Panc1 (cell line): ENCODE data around the gene MRPL42. TPM values are rescaled to one million over a fixed set of nuclear protein-coding genes. Genes with fewer than 3 reads are reported as not detected.

Source experiments
- ATAC-seq: fragments of 200-7000 bp; cut with Tn5 transposase; 2 replicates; pipeline ENCODE4 v1.9.1; 2020; ENCODE audit warnings: mild to moderate bottlenecking, moderate library complexity
- BruUV-seq: library from RNA; stranded (reverse); fragments of 400-500 nt; replicated peaks from 2 replicates; lab custom pipeline; 2021; lab: Mats Ljungman, UMichigan
- CTCF ChIA-PET: fragments of 300-600 bp; sonication (Branson Sonifier 250); formaldehyde crosslinking; loops from one replicate; lab custom pipeline; 2022; ENCODE audit warnings: antibody characterized with exemption; lab: Charles Lee
- POLR2A ChIA-PET: fragments of 300-600 bp; sonication (Branson Sonifier 250); formaldehyde crosslinking; loops from one replicate; lab custom pipeline; 2022; ENCODE audit warnings: antibody characterized with exemption; lab: Charles Lee
- DNase-seq: peaks from one replicate; pipeline ENCODE4 v3.0.0-alpha.2; 2010; ENCODE audit warnings: low read depth, low spot score
- H3K27ac ChIP-seq: 2 replicates; pipeline ENCODE4 v1.5.1; 2011; ENCODE audit warnings: mild to moderate bottlenecking, low read length, inconsistent platforms
- H3K27me3 ChIP-seq: fragments of 200-500 bp; sonication (Bioruptor generic); 2 replicates; pipeline ENCODE4 v1.6.0; 2014; ENCODE audit warnings: low read length, inconsistent platforms; ENCODE audit not compliant: control insufficient read depth, insufficient read depth
- H3K36me3 ChIP-seq: fragments of 200-500 bp; sonication (Bioruptor generic); 2 replicates; pipeline ENCODE4 v1.5.1; 2014; ENCODE audit warnings: inconsistent platforms, mild to moderate bottlenecking, low read length, moderate library complexity; ENCODE audit not compliant: control insufficient read depth, insufficient read depth
- H3K4me1 ChIP-seq: 2 replicates; pipeline ENCODE4 v1.5.1; 2011; ENCODE audit warnings: inconsistent platforms, mild to moderate bottlenecking, low read length, moderate library complexity; ENCODE audit not compliant: control insufficient read depth, insufficient read depth
- H3K4me3 ChIP-seq, 2 experiments: 2 replicates each; pipeline ENCODE4 v1.5.1; 2011 to 2012; ENCODE audit warnings: low read depth in 2 of 2, low read length in 2 of 2, mild to moderate bottlenecking in 2 of 2, inconsistent platforms in 1 of 2, moderate library complexity in 1 of 2
- H3K9me3 ChIP-seq: fragments of 200-500 bp; sonication (Bioruptor generic); 2 replicates; pipeline ENCODE4 v1.5.1; 2014; ENCODE audit warnings: low read depth, mild to moderate bottlenecking, inconsistent platforms, low read length, moderate library complexity; ENCODE audit not compliant: control insufficient read depth, insufficient read depth
- POLR2AphosphoS5 ChIP-seq: IDR thresholded peaks from 2 replicates; pipeline ENCODE4 v1.6.1; 2012; ENCODE audit warnings: mild to moderate bottlenecking, low read depth, low read length, moderate library complexity
- SIN3A ChIP-seq: IDR thresholded peaks from 2 replicates; pipeline ENCODE4 v1.6.1; 2012; ENCODE audit warnings: low read depth, mild to moderate bottlenecking, low read length, moderate library complexity, borderline replicate concordance; ENCODE audit not compliant: insufficient read depth
- TCF7L2 ChIP-seq: IDR thresholded peaks from 2 replicates; pipeline ENCODE4 v1.6.1; 2011; ENCODE audit warnings: mild to moderate bottlenecking, low read depth, low read length, inconsistent platforms
- in situ Hi-C: cut with HindIII; loops from 2 replicates; pipeline ENCODE4 v1.10.0; 2016; ENCODE audit warnings: low sequenced_read_pairs, low pct_unique_long_range_greater_than_20kb
- intact Hi-C: fragments of 100-400 bp; cut with micrococcal nuclease; formaldehyde crosslinking; loops from one replicate; pipeline ENCODE4 v1.10.0; 2022; ENCODE audit not compliant: unreplicated experiment
- total RNA-seq: library from RNA; stranded (reverse); gene quantifications from one replicate; pipeline ENCODE4 v1.2.1, GENCODE V29; 2021; ENCODE audit not compliant: unreplicated experiment
- TF ChIP-seq, protein P1 (sequence below): fragments of 450-650 bp; IDR thresholded peaks from 2 replicates; pipeline ENCODE4 v1.5.1; 2017; ENCODE audit warnings: mild to moderate bottlenecking
- TF ChIP-seq, protein P2 (sequence below), 2 experiments: IDR thresholded peaks; 2 replicates each; pipeline ENCODE4 v1.6.1; 2011 to 2012; ENCODE audit warnings: low read depth in 2 of 2, control low read depth in 1 of 2, low read length in 1 of 2, mild to moderate bottlenecking in 1 of 2, moderate library complexity in 1 of 2; ENCODE audit not compliant: insufficient read depth in 1 of 2

The MRPL42 gene
- total RNA-seq, 1 experiment from 2014 or later = 92.4 TPM

DNA sequence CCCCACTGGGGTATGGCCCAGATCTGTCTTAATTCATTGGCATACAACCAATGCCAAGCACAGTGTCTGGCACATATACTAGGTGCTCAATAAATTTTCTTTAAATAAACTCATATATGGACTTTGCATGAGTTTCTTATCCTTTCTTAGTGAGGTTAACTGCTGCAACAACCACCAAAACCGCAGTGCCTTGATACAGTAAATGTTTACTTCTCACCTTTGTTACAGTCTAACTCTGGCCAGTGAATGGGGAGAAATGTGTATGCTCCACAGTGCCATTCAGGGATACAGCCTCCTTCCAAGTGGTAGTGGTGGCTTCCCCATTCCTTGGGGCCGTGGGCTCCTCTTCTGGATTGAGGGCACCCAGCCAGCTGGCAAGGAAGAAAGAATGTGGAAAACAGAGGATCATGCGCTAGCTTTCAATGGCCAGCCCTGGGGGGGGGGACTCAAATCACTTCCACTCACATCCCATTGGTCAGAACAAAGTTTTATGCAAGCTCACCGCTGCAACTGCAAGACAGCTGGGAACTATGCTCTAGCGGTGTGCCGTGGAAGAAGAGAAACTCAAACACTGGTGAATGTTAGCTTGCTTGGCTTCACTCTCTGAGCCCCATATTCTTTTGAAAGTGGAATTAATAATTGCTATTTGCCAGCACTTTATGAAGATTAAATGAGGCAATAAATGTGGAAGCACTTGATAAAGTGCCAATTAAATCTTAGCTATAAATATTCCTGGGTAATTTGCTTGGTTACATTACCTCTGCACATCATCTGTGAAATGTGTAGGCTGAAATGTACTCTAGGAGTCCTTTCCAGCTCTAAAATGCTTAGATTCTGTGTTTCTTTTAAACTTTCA is 54.1 kb downstream of the MRPL42 start:
- DNase-seq (no peak), ATAC-seq (no peak)
- intact Hi-C loops (no loop called here), in situ Hi-C loops (no loop called here)
- TF ChIP-seq, protein P1, sequence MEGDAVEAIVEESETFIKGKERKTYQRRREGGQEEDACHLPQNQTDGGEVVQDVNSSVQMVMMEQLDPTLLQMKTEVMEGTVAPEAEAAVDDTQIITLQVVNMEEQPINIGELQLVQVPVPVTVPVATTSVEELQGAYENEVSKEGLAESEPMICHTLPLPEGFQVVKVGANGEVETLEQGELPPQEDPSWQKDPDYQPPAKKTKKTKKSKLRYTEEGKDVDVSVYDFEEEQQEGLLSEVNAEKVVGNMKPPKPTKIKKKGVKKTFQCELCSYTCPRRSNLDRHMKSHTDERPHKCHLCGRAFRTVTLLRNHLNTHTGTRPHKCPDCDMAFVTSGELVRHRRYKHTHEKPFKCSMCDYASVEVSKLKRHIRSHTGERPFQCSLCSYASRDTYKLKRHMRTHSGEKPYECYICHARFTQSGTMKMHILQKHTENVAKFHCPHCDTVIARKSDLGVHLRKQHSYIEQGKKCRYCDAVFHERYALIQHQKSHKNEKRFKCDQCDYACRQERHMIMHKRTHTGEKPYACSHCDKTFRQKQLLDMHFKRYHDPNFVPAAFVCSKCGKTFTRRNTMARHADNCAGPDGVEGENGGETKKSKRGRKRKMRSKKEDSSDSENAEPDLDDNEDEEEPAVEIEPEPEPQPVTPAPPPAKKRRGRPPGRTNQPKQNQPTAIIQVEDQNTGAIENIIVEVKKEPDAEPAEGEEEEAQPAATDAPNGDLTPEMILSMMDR = no peak
- TF ChIP-seq SIN3A = no peak
- TF ChIP-seq, protein P2, sequence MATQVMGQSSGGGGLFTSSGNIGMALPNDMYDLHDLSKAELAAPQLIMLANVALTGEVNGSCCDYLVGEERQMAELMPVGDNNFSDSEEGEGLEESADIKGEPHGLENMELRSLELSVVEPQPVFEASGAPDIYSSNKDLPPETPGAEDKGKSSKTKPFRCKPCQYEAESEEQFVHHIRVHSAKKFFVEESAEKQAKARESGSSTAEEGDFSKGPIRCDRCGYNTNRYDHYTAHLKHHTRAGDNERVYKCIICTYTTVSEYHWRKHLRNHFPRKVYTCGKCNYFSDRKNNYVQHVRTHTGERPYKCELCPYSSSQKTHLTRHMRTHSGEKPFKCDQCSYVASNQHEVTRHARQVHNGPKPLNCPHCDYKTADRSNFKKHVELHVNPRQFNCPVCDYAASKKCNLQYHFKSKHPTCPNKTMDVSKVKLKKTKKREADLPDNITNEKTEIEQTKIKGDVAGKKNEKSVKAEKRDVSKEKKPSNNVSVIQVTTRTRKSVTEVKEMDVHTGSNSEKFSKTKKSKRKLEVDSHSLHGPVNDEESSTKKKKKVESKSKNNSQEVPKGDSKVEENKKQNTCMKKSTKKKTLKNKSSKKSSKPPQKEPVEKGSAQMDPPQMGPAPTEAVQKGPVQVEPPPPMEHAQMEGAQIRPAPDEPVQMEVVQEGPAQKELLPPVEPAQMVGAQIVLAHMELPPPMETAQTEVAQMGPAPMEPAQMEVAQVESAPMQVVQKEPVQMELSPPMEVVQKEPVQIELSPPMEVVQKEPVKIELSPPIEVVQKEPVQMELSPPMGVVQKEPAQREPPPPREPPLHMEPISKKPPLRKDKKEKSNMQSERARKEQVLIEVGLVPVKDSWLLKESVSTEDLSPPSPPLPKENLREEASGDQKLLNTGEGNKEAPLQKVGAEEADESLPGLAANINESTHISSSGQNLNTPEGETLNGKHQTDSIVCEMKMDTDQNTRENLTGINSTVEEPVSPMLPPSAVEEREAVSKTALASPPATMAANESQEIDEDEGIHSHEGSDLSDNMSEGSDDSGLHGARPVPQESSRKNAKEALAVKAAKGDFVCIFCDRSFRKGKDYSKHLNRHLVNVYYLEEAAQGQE (IDR thresholded peaks at IDR 0.05; ENCODE audit: insufficient read depth in 1 of 2, low read depth in 2 of 2, low read length in 1 of 2) = no peak
- TF ChIP-seq TCF7L2 = no peak
- no peak for TF ChIP-seq POLR2AphosphoS5
- Histone ChIP-seq H3K9me3 (no peaks in the 10 kb centered on the region), H3K4me3 (no peak overlapping the region), H3K27ac (no peak overlapping the region), H3K27me3 (no peaks in the 10 kb centered on the region), H3K4me1 (no peaks in the 10 kb centered on the region), H3K36me3 (no peaks in the 10 kb centered on the region)
- BruUV-seq = no TSS peak
- ChIA-PET POLR2A (interaction anchor here (0.7 kb wide), 1 partner anchor 20 kb away, joined by 3 read pairs; no protein-coding TSS in a partner anchor), CTCF (no interaction called here)

DNA sequence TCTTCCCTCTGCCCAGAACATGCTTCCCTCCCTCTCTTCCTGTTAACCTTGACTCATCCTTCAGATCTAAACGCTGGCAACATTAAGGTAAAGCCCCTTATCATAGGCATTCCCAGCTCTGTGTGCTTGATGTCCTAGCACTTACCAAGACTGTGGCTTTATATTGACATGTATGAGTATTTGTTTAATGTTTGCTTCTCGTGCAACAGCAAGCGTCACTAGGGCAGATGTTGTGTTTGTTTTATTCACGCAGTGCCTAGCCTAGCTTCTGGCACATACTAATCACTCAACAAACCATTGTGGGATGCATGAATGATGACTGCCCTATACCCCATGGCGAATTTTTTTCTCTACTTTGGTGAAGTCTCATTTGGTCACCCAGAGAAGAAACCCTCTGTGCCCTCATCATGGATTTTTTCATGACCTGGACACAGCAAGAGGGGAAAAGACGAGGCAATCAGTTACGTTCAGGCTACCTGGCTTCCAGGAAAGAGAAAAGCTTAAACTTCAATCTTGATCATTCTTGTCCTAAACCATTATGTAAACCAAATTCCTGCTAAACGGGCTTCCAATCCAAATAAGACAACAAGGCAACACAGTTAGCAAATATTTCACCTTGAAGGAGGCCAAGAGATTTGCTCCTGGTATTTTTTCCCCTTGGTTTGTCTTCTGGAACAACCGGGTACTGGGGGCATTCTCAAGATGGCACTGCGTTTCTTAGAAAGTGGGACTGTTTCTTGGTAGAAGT is 57.2 kb downstream of the MRPL42 start:
- POLR2A ChIA-PET = no interaction called here
- no peaks in the 10 kb centered on the region for H3K9me3 ChIP-seq
- intact Hi-C loops (no loop called here), in situ Hi-C loops (no loop called here)
- ATAC-seq (no peak), DNase-seq (no peak)
- CTCF ChIA-PET = no interaction called here
- H3K27ac ChIP-seq = no peak overlapping the region
- H3K36me3 ChIP-seq = no peaks in the 10 kb centered on the region
- no TSS peak for BruUV-seq
- TF ChIP-seq TCF7L2 (no peak), SIN3A (no peak), POLR2AphosphoS5 (no peak)
- TF ChIP-seq, protein P1 = no peak
- TF ChIP-seq, protein P2 (IDR thresholded peaks at IDR 0.05; ENCODE audit: insufficient read depth in 1 of 2, low read depth in 2 of 2, low read length in 1 of 2) = no peak
- no peaks in the 10 kb centered on the region for H3K27me3 ChIP-seq
- H3K4me1 ChIP-seq = no peaks in the 10 kb centered on the region
- H3K4me3 ChIP-seq = no peak overlapping the region
